HepG2 (cell line): ENCODE data around the gene NEDD4. TPM values are rescaled to one million over a fixed set of nuclear protein-coding genes. Genes with fewer than 3 reads are reported as not detected.
"Not testable (repeated sequence)": the region's sequence is repeated elsewhere in the genome, so short reads cannot be mapped to it uniquely, and the experiment has no call there.

Experiments
- ATF2 ChIP-seq: sonication (generic); formaldehyde crosslinking; IDR thresholded peaks from 2 replicates; pipeline ENCODE4 v1.4.0; 2020; ENCODE audit warnings: missing genetic modification reagents
- ATF4 ChIP-seq, 2 experiments: fragments of 450-650 bp in 1 of 2; sonication (generic) in 1 of 2; formaldehyde crosslinking; IDR thresholded peaks; 2 replicates each; pipeline versions ENCODE4 v1.5.0 to v1.8.0; 2020 to 2022; ENCODE audit warnings: mild to moderate bottlenecking in 1 of 2, missing genetic modification reagents in 1 of 2
- ERF ChIP-seq: IDR thresholded peaks from 2 replicates; pipeline ENCODE4 v1.6.1; 2018; ENCODE audit warnings: missing biosample characterization, missing genetic modification reagents
- FOXO1 ChIP-seq: sonication (generic); formaldehyde crosslinking; IDR thresholded peaks from 2 replicates; pipeline ENCODE4 v1.4.0; 2020; ENCODE audit warnings: missing genetic modification reagents
- HNF4A ChIP-seq: sonication (generic); formaldehyde crosslinking; IDR thresholded peaks from 2 replicates; pipeline ENCODE4 v1.4.0; 2020; ENCODE audit warnings: missing genetic modification reagents
- HOMEZ ChIP-seq: IDR thresholded peaks from 2 replicates; pipeline ENCODE4 v1.6.1; 2016; ENCODE audit warnings: low read depth
- LCORL ChIP-seq, 2 experiments: fragments of 450-650 bp in 1 of 2; sonication (generic) in 1 of 2; formaldehyde crosslinking in 1 of 2; IDR thresholded peaks; 2 replicates each; pipeline versions ENCODE4 v1.5.0 to v1.6.1; 2017 to 2020; ENCODE audit warnings: antibody characterized with exemption in 1 of 2, missing genetic modification reagents in 1 of 2
- MAFG ChIP-seq: sonication (generic); formaldehyde crosslinking; IDR thresholded peaks from 2 replicates; pipeline ENCODE4 v1.5.1; 2020; ENCODE audit warnings: mild to moderate bottlenecking, missing genetic modification reagents
- NFE2 ChIP-seq: sonication (generic); formaldehyde crosslinking; IDR thresholded peaks from 2 replicates; pipeline ENCODE4 v1.4.0; 2020; ENCODE audit warnings: missing genetic modification reagents
- NR2C2 ChIP-seq: sonication (generic); formaldehyde crosslinking; IDR thresholded peaks from 2 replicates; pipeline ENCODE4 v1.4.0; 2020; ENCODE audit warnings: missing genetic modification reagents, mild to moderate bottlenecking, moderate library complexity, borderline replicate concordance
- NRL ChIP-seq: sonication (generic); formaldehyde crosslinking; IDR thresholded peaks from 2 replicates; pipeline ENCODE4 v1.5.0; 2020; ENCODE audit warnings: missing genetic modification reagents, mild to moderate bottlenecking, moderate library complexity, borderline replicate concordance
- PITX1 ChIP-seq: sonication (generic); formaldehyde crosslinking; IDR thresholded peaks from 2 replicates; pipeline ENCODE4 v1.5.1; 2020; ENCODE audit warnings: mild to moderate bottlenecking, missing genetic modification reagents
- POGZ ChIP-seq: sonication (generic); formaldehyde crosslinking; IDR thresholded peaks from 2 replicates; pipeline ENCODE4 v1.4.0; 2020; ENCODE audit warnings: mild to moderate bottlenecking, missing genetic modification reagents
- SMAD3 ChIP-seq: sonication (generic); formaldehyde crosslinking; IDR thresholded peaks from 2 replicates; pipeline ENCODE4 v1.4.0; 2020; ENCODE audit warnings: missing genetic modification reagents
- TCF7 ChIP-seq: sonication (generic); IDR thresholded peaks from 2 replicates; pipeline ENCODE4 v1.6.1; 2016; ENCODE audit warnings: antibody characterized with exemption, low read depth
- THAP11 ChIP-seq: IDR thresholded peaks from 2 replicates; pipeline ENCODE4 v1.6.1; 2016; ENCODE audit warnings: missing biosample characterization, missing genetic modification reagents
- polyA plus RNA-seq, 8 experiments: library from polyadenylated mRNA; depleted of rRNA in 3 of 8; stranded (reverse) in 7 of 8; unstranded in 1 of 8; fragments of >200 nt; fragmentation: Illumina TruSeq in 4 of 8; extraction: Trizol in 4 of 8; gene quantifications; 2 replicates each; pipeline versions ENCODE4 v1.2.1 to v1.2.3, GENCODE V29; 2011 to 2016; ENCODE audit warnings: low read depth in 4 of 8, missing spikeins in 1 of 8, mixed read lengths in 1 of 8; ENCODE audit not compliant: insufficient read depth in 1 of 8
- total RNA-seq, 5 experiments: library from RNA; depleted of rRNA; stranded (reverse); fragments of >200 nt; fragmentation: Illumina TruSeq; extraction: Trizol; gene quantifications; 2 replicates each; pipeline ENCODE4 v1.2.3, GENCODE V29; 2016; ENCODE audit warnings: low read depth in 1 of 5
- TF ChIP-seq, protein P1 (sequence below): sonication (generic); formaldehyde crosslinking; IDR thresholded peaks from 2 replicates; pipeline ENCODE4 v1.5.0; 2020; ENCODE audit warnings: mild to moderate bottlenecking, missing genetic modification reagents
- TF ChIP-seq, protein P2 (sequence below): sonication (generic); IDR thresholded peaks from 2 replicates; pipeline ENCODE4 v1.6.1; 2016; ENCODE audit warnings: low read depth, borderline replicate concordance
- TF ChIP-seq, protein P3 (sequence below): sonication (generic); formaldehyde crosslinking; conservative IDR thresholded peaks from 2 replicates; pipeline ENCODE4 v1.4.0; 2020; ENCODE audit warnings: mild to moderate bottlenecking, missing genetic modification reagents, moderate library complexity

NEDD4 gene
- total and polyA plus RNA-seq, 2 of the 13 experiments (the other 11 are each of a cell fraction or from before 2014, with no cell fraction given): 10.4 to 13.0 TPM

GRCh38 chr15:55944606-55945005, 48.8 kb downstream of the NEDD4 start (continued):
- TF ChIP-seq POGZ (CRISPR knock-in tag): peak; percentile 72
- TF ChIP-seq FOXO1 (CRISPR knock-in tag): 0 out of 2 replicates have a peak, but pooled peaks have one; percentile 48
- TF ChIP-seq, protein P1, sequence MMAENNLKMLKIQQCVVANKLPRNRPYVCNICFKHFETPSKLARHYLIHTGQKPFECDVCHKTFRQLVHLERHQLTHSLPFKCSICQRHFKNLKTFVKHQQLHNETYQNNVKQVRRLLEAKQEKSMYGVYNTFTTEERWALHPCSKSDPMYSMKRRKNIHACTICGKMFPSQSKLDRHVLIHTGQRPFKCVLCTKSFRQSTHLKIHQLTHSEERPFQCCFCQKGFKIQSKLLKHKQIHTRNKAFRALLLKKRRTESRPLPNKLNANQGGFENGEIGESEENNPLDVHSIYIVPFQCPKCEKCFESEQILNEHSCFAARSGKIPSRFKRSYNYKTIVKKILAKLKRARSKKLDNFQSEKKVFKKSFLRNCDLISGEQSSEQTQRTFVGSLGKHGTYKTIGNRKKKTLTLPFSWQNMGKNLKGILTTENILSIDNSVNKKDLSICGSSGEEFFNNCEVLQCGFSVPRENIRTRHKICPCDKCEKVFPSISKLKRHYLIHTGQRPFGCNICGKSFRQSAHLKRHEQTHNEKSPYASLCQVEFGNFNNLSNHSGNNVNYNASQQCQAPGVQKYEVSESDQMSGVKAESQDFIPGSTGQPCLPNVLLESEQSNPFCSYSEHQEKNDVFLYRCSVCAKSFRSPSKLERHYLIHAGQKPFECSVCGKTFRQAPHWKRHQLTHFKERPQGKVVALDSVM (CRISPR knock-in tag): peak; percentile 83
- peak; percentile 81 for TF ChIP-seq NFE2 (CRISPR knock-in tag)
- 0 out of 2 replicates have a peak, but pooled peaks have one; percentile 21 for TF ChIP-seq ATF2 (CRISPR knock-in tag)
- TF ChIP-seq THAP11 (CRISPR knock-in tag): peak; percentile 58
- TF ChIP-seq SMAD3 (CRISPR knock-in tag): 0 out of 2 replicates have a peak, but pooled peaks have one; percentile 27
- TF ChIP-seq MAFG (CRISPR knock-in tag): peak; percentile 59; the same call in 1 of the 2 replicates
- TF ChIP-seq PITX1 (CRISPR knock-in tag): peak; percentile 57; the same call in 1 of the 2 replicates
- not testable (repeated sequence) for TF ChIP-seq LCORL (IDR thresholded peaks at IDR 0.05)
- peak; percentile 38; the same call in 1 of the 2 replicates for TF ChIP-seq LCORL (CRISPR knock-in tag; IDR thresholded peaks at IDR 0.05)
- TF ChIP-seq, protein P2, sequence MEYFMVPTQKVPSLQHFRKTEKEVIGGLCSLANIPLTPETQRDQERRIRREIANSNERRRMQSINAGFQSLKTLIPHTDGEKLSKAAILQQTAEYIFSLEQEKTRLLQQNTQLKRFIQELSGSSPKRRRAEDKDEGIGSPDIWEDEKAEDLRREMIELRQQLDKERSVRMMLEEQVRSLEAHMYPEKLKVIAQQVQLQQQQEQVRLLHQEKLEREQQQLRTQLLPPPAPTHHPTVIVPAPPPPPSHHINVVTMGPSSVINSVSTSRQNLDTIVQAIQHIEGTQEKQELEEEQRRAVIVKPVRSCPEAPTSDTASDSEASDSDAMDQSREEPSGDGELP: peak; percentile 25; the same call in 1 of the 2 replicates
- peak; percentile 34; the same call in 1 of the 2 replicates for TF ChIP-seq NR2C2
- 0 out of 2 replicates have a peak, but pooled peaks have one; percentile 9 for TF ChIP-seq TCF7
- TF ChIP-seq HOMEZ (CRISPR knock-in tag): peak; percentile 55; the same call in 1 of the 2 replicates
- TF ChIP-seq HNF4A: peak; percentile 48
- TF ChIP-seq, protein P3, sequence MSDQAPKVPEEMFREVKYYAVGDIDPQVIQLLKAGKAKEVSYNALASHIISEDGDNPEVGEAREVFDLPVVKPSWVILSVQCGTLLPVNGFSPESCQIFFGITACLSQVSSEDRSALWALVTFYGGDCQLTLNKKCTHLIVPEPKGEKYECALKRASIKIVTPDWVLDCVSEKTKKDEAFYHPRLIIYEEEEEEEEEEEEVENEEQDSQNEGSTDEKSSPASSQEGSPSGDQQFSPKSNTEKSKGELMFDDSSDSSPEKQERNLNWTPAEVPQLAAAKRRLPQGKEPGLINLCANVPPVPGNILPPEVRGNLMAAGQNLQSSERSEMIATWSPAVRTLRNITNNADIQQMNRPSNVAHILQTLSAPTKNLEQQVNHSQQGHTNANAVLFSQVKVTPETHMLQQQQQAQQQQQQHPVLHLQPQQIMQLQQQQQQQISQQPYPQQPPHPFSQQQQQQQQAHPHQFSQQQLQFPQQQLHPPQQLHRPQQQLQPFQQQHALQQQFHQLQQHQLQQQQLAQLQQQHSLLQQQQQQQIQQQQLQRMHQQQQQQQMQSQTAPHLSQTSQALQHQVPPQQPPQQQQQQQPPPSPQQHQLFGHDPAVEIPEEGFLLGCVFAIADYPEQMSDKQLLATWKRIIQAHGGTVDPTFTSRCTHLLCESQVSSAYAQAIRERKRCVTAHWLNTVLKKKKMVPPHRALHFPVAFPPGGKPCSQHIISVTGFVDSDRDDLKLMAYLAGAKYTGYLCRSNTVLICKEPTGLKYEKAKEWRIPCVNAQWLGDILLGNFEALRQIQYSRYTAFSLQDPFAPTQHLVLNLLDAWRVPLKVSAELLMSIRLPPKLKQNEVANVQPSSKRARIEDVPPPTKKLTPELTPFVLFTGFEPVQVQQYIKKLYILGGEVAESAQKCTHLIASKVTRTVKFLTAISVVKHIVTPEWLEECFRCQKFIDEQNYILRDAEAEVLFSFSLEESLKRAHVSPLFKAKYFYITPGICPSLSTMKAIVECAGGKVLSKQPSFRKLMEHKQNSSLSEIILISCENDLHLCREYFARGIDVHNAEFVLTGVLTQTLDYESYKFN (CRISPR knock-in tag): peak; percentile 78
- 0 out of 2 replicates have a peak, but pooled peaks have one; percentile 41 for TF ChIP-seq ERF
- TF ChIP-seq NRL (CRISPR knock-in tag): 0 out of 2 replicates have a peak, but pooled peaks have one; percentile 11
- 0 out of 4 replicates have a peak, but pooled peaks of 1 of the 2 experiments have one; percentile 25 for TF ChIP-seq ATF4 (CRISPR knock-in tag; IDR thresholded peaks at IDR 0.05)
